ENCODE results near the gene ZNF740.

The ZNF740 gene

GRCh38 chr12:53204351-53204750, 23.8 kb downstream of the ZNF740 start:
- intact Hi-C loops (cut with DNase I): no loop called here
- DNase-seq: no peak

GRCh38 chr12:53205747-53206419, 25.4 kb downstream of the ZNF740 start:
- intact Hi-C loops (cut with DNase I): no loop called here
- DNase-seq: no peak

- intact Hi-C loops (cut with DNase I): no loop called here
- DNase-seq: peak in 1 of 42 donors; percentile 38
Measured at GRCh38 chr12:53207042-53207441, 26.5 kb downstream of the ZNF740 start, which contains the start of gene ITGB7. ITGB7 (minus strand) TSS chr12:53207251; CDS start chr12:53200443, 6,808 bp downstream.

- no peak for DNase-seq
- intact Hi-C loops (cut with DNase I): no loop called here
Measured at GRCh38 chr12:53208435-53208834, 27.9 kb downstream of the ZNF740 start.

GRCh38 chr12:53208877-53209463, 28.4 kb downstream of the ZNF740 start:
- intact Hi-C loops (cut with DNase I): no loop called here
- DNase-seq: no peak

GRCh38 chr12:53210843-53211242, 30.3 kb downstream of the ZNF740 start:
- DNase-seq: no peak
- intact Hi-C loops (cut with DNase I): loop anchor here (5.0 to 10.0 kb wide), 3 partner anchors 41 to 114 kb away; partner anchors contain the start of genes AAAS and ESPL1

- intact Hi-C loops (cut with DNase I): loop anchor here (2.0 to 10.0 kb wide), 4 partner anchors 41 to 113 kb away; partner anchors contain the start of genes AAAS and ESPL1
- DNase-seq: no peak
Measured at GRCh38 chr12:53211476-53212381, 31.2 kb downstream of the ZNF740 start.

- DNase-seq: peak in 1 of 42 donors; percentile 31
- intact Hi-C loops (cut with DNase I): loop anchor here (2.0 to 10.0 kb wide), 4 partner anchors 39 to 112 kb away; partner anchors contain the start of genes AAAS and ESPL1
Measured at GRCh38 chr12:53212931-53213330, 32.4 kb downstream of the ZNF740 start.

GRCh38 chr12:53213348-53213747, 32.8 kb downstream of the ZNF740 start:
- intact Hi-C loops (cut with DNase I): loop anchor here (2.0 to 10.0 kb wide), 4 partner anchors 39 to 111 kb away; partner anchors contain the start of genes AAAS and ESPL1
- DNase-seq: peak; percentile 81 to 97 (median 91)

- no peak for DNase-seq
- intact Hi-C loops (cut with DNase I): loop anchor here (5.0 to 10.0 kb wide), 3 partner anchors 38 to 111 kb away; partner anchors contain the start of genes AAAS and ESPL1
Measured at GRCh38 chr12:53214221-53214620, 33.7 kb downstream of the ZNF740 start.

- DNase-seq: peak in 1 of 42 donors; percentile 28
- intact Hi-C loops (cut with DNase I): loop anchor here (5.0 to 10.0 kb wide), 3 partner anchors 37 to 110 kb away; partner anchors contain the start of genes AAAS and ESPL1
Measured at GRCh38 chr12:53214687-53215455, 34.3 kb downstream of the ZNF740 start.

- peak in 1 of 42 donors; percentile 18 for DNase-seq
- intact Hi-C loops (cut with DNase I): loop anchor here (10.0 kb wide), 1 partner anchor 109 kb away; the partner anchor contains the start of gene AAAS
Measured at GRCh38 chr12:53215497-53215896, 35.0 kb downstream of the ZNF740 start.

GRCh38 chr12:53217051-53217930, 36.8 kb downstream of the ZNF740 start:
- intact Hi-C loops (cut with DNase I): loop anchor here (10.0 kb wide), 1 partner anchor 108 kb away; the partner anchor contains the start of gene AAAS
- DNase-seq: peak in 2 of 42 donors; percentile 27 to 52

GRCh38 chr12:53217931-53218307, 37.4 kb downstream of the ZNF740 start:
- intact Hi-C loops (cut with DNase I): loop anchor here (10.0 kb wide), 1 partner anchor 107 kb away; the partner anchor contains the start of gene AAAS
- DNase-seq: no peak

GRCh38 chr12:53218551-53219291, 38.2 kb downstream of the ZNF740 start:
- intact Hi-C loops (cut with DNase I): loop anchor here (10.0 kb wide), 1 partner anchor 106 kb away; the partner anchor contains the start of gene AAAS
- DNase-seq: peak in 2 of 42 donors; percentile 17 to 23

GRCh38 chr12:53219292-53219955, 38.9 kb downstream of the ZNF740 start:
- intact Hi-C loops (cut with DNase I): loop anchor here (10.0 kb wide), 1 partner anchor 105 kb away; the partner anchor contains the start of gene AAAS
- peak in 14 of 42 donors; percentile 22 to 56 (median 36) for DNase-seq
